ENCODE results near the gene LLCFC1. TPM values are rescaled to one million over a fixed set of nuclear protein-coding genes. Genes with fewer than 3 reads are reported as not detected.
A peak's percentile ranks its signal among the peaks of the same experiment; 100 is the strongest.

Gene LLCFC1
- total and polyA plus RNA-seq, 2 of the 13 experiments (the other 11 are each of a cell fraction or from before 2014, with no cell fraction given), result not detected

DNA sequence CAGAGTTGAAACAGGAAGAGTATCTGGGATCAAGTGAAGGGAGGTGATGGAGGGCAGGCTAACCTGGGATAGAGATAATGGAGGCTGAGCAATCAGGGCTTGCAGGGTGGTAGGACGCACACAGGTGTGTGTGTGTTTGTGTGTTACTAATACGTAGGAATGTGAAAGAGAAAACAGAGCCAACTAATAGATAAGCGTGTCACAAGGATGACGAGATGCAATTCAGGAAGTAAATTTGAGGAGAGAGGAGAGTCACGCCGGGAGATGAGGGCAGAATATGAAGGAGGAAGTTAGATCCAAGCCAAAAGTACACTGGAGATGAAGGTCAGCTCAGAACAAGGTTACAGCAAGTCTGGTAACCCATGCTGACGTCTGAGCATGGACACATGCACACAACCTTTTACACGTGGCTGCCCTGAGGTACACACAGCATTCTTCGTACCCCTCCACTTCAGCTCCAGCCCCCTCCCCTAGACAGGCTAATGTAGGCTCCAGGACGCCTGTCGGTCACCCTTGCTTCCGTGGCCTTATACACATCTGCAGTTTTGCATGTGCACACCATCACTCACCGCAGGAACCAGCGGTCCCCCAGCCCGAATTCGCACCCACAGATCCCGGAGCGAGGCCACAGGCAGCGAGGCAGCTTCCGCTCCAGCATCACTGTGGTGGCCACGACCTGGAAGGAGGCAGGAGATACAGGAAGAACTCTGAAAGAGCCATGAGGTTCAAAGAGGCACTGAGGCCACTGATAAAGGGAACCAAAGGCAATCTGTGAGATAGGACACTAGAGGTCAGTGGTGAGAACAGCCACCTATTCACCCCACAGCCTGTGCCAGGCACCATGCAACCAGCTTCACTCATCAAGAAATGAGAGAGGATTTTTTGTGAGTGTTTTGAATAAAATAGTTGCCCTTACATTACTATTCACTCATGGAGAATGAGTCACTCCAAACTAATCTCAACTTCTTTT, 30.1 kb upstream of the LLCFC1 start:
- no peaks in the 10 kb centered on the region for H3K36me3 ChIP-seq (replicated peaks in 1 of 2; ENCODE audit: control insufficient read depth in 1 of 2, insufficient read depth in 2 of 2, low read length in 2 of 2)
- H3K4me2 ChIP-seq (ENCODE audit: low read depth, low read length), result no peak overlapping the region
- ChIA-PET POLR2A (no interaction called here), CTCF (ENCODE audit: low intra/inter-chr PET ratio, low total read pairs) (interaction anchor here (1.1 kb wide), 1 partner anchor 306 kb away, joined by 3 read pairs; no protein-coding TSS in a partner anchor)
- H3K9ac ChIP-seq (ENCODE audit: insufficient read depth, low read depth, low read length), result no peak overlapping the region
- BruUV-seq (replicated peaks), result no TSS peak
- 0 out of 5 replicates have a peak, but pooled peaks cover 0 to 1% of the 10 kb centered on the region in 2 experiments for H3K27me3 ChIP-seq (ENCODE audit: control insufficient read depth in 1 of 2, insufficient read depth in 2 of 2, low read length in 2 of 2)
- H2AFZ ChIP-seq (ENCODE audit: low read length), result no peak overlapping the region
- no peaks in the 10 kb centered on the region for H3K4me1 ChIP-seq (ENCODE audit: insufficient read depth, low read length)
- no peak overlapping the region for H3K4me3 ChIP-seq (replicated peaks in 1 of 3; ENCODE audit: insufficient read depth in 1 of 3, low read depth in 2 of 3, low read length in 3 of 3)
- DNase-seq (ENCODE audit: low spot score) (no peak), FAIRE-seq (peak; percentile 69), ATAC-seq (peak; percentile 87)
- in situ Hi-C loops (cut with HindIII; ENCODE audit: extremely low pct_ligation_motif_present, low pct_unique_long_range_greater_than_20kb) (no loop called here), intact Hi-C loops (cut with micrococcal nuclease; ENCODE audit: unreplicated experiment) (no loop called here)
- H3K9me3 ChIP-seq (ENCODE audit: low read length), result peaks cover 6% of the 10 kb centered on the region
- 24% methylated on average over 11 of the region's 21 CpGs for WGBS (ENCODE audit: low lambda C conversion rate)
- TF ChIP-seq, protein P1, sequence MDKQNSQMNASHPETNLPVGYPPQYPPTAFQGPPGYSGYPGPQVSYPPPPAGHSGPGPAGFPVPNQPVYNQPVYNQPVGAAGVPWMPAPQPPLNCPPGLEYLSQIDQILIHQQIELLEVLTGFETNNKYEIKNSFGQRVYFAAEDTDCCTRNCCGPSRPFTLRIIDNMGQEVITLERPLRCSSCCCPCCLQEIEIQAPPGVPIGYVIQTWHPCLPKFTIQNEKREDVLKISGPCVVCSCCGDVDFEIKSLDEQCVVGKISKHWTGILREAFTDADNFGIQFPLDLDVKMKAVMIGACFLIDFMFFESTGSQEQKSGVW (CRISPR knock-in tag; IDR thresholded peaks at IDR 0.05; ENCODE audit: borderline replicate concordance), result no peak
- TF ChIP-seq, protein P2, sequence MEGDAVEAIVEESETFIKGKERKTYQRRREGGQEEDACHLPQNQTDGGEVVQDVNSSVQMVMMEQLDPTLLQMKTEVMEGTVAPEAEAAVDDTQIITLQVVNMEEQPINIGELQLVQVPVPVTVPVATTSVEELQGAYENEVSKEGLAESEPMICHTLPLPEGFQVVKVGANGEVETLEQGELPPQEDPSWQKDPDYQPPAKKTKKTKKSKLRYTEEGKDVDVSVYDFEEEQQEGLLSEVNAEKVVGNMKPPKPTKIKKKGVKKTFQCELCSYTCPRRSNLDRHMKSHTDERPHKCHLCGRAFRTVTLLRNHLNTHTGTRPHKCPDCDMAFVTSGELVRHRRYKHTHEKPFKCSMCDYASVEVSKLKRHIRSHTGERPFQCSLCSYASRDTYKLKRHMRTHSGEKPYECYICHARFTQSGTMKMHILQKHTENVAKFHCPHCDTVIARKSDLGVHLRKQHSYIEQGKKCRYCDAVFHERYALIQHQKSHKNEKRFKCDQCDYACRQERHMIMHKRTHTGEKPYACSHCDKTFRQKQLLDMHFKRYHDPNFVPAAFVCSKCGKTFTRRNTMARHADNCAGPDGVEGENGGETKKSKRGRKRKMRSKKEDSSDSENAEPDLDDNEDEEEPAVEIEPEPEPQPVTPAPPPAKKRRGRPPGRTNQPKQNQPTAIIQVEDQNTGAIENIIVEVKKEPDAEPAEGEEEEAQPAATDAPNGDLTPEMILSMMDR (CRISPR knock-in tag; IDR thresholded peaks at IDR 0.05), result peak; percentile 37
- TF ChIP-seq, protein P3, sequence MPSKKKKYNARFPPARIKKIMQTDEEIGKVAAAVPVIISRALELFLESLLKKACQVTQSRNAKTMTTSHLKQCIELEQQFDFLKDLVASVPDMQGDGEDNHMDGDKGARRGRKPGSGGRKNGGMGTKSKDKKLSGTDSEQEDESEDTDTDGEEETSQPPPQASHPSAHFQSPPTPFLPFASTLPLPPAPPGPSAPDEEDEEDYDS (CRISPR knock-in tag; IDR thresholded peaks at IDR 0.05), result no peak
- TF ChIP-seq ZNF766 (CRISPR knock-in tag; IDR thresholded peaks at IDR 0.05; ENCODE audit: borderline replicate concordance), result no peak
- TF ChIP-seq, protein P4, sequence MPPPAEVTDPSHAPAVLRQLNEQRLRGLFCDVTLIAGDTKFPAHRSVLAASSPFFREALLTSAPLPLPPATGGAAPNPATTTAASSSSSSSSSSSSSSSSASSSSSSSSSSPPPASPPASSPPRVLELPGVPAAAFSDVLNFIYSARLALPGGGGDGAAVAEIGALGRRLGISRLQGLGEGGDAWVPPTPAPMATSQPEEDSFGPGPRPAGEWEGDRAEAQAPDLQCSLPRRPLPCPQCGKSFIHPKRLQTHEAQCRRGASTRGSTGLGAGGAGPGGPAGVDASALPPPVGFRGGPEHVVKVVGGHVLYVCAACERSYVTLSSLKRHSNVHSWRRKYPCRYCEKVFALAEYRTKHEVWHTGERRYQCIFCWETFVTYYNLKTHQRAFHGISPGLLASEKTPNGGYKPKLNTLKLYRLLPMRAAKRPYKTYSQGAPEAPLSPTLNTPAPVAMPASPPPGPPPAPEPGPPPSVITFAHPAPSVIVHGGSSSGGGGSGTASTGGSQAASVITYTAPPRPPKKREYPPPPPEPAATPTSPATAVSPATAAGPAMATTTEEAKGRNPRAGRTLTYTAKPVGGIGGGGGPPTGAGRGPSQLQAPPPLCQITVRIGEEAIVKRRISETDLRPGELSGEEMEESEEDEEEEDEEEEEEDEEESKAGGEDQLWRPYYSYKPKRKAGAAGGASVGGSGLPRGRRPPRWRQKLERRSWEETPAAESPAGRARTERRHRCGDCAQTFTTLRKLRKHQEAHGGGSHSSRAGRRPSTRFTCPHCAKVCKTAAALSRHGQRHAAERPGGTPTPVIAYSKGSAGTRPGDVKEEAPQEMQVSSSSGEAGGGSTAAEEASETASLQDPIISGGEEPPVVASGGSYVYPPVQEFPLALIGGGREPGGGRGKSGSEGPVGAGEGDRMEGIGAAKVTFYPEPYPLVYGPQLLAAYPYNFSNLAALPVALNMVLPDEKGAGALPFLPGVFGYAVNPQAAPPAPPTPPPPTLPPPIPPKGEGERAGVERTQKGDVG (CRISPR knock-in tag; IDR thresholded peaks at IDR 0.05; ENCODE audit: borderline replicate concordance), result no peak
- no peak for TF ChIP-seq GPN1 (CRISPR knock-in tag; IDR thresholded peaks at IDR 0.05; ENCODE audit: borderline replicate concordance)
- TF ChIP-seq STAG1 (CRISPR knock-in tag; IDR thresholded peaks at IDR 0.05), result peak; percentile 8; the same call in 1 of the 2 replicates
- TF ChIP-seq, protein P5, sequence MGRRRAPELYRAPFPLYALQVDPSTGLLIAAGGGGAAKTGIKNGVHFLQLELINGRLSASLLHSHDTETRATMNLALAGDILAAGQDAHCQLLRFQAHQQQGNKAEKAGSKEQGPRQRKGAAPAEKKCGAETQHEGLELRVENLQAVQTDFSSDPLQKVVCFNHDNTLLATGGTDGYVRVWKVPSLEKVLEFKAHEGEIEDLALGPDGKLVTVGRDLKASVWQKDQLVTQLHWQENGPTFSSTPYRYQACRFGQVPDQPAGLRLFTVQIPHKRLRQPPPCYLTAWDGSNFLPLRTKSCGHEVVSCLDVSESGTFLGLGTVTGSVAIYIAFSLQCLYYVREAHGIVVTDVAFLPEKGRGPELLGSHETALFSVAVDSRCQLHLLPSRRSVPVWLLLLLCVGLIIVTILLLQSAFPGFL (CRISPR knock-in tag; IDR thresholded peaks at IDR 0.05), result no peak
- TF ChIP-seq POLR2A (IDR thresholded peaks at IDR 0.05; ENCODE audit: insufficient read depth in 1 of 2, low read depth in 2 of 2, low read length in 2 of 2), result no peak
- TF ChIP-seq SIX1 (CRISPR knock-in tag; IDR thresholded peaks at IDR 0.05; ENCODE audit: borderline replicate concordance), result no peak
- TF ChIP-seq, protein P6, sequence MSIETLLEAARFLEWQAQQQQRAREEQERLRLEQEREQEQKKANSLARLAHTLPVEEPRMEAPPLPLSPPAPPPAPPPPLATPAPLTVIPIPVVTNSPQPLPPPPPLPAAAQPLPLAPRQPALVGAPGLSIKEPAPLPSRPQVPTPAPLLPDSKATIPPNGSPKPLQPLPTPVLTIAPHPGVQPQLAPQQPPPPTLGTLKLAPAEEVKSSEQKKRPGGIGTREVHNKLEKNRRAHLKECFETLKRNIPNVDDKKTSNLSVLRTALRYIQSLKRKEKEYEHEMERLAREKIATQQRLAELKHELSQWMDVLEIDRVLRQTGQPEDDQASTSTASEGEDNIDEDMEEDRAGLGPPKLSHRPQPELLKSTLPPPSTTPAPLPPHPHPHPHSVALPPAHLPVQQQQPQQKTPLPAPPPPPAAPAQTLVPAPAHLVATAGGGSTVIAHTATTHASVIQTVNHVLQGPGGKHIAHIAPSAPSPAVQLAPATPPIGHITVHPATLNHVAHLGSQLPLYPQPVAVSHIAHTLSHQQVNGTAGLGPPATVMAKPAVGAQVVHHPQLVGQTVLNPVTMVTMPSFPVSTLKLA (IDR thresholded peaks at IDR 0.05), result peak; percentile 82
- TF ChIP-seq, protein P7, sequence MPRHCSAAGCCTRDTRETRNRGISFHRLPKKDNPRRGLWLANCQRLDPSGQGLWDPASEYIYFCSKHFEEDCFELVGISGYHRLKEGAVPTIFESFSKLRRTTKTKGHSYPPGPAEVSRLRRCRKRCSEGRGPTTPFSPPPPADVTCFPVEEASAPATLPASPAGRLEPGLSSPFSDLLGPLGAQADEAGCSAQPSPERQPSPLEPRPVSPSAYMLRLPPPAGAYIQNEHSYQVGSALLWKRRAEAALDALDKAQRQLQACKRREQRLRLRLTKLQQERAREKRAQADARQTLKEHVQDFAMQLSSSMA (CRISPR knock-in tag; IDR thresholded peaks at IDR 0.05), result no peak
- H3K79me2 ChIP-seq (ENCODE audit: insufficient read depth, low read length), result no peaks in the 10 kb centered on the region
- H4K20me1 ChIP-seq (ENCODE audit: insufficient read depth, low read length), result no peaks in the 10 kb centered on the region
- H3K27ac ChIP-seq (ENCODE audit: extremely low read length, insufficient read depth, low read length), result no peak overlapping the region

All from HepG2 (cell line).